Sigmoid colon (tissue), 4 donors: ENCODE data around the gene RGS9.

Experiments
- CTCF ChIP-seq, 4 experiments: fragments of 450-650 bp in 3 of 4; fragments of 200-600 bp in 1 of 4; IDR thresholded peaks; one replicate each; pipeline ENCODE4 v1.5.1; 2016 to 2019; ENCODE audit warnings: antibody characterized with exemption in 4 of 4, mild to moderate bottlenecking in 3 of 4, moderate library complexity in 2 of 4
- EP300 ChIP-seq, 4 donors: sonication (generic); formaldehyde crosslinking; IDR thresholded peaks; one replicate each; pipeline ENCODE4 v1.6.1; 2017; ENCODE audit warnings: antibody characterized with exemption in 4 of 4
- POLR2AphosphoS5 ChIP-seq, 4 donors: sonication (generic); formaldehyde crosslinking; IDR thresholded peaks; one replicate each; pipeline ENCODE4 v1.6.1; 2017; ENCODE audit warnings: antibody characterized with exemption in 4 of 4

GRCh38 chr17:65088621-65089360, 48.4 kb upstream of the RGS9 start:
- TF ChIP-seq CTCF (IDR thresholded peaks at IDR 0.05) (no peak), POLR2AphosphoS5 (IDR thresholded peaks at IDR 0.05) (no peak), EP300 (IDR thresholded peaks at IDR 0.05) (no peak)
